ENCODE results near the gene VPREB1.

GRCh38 chr22:22245256-22245909 lies 797 bp downstream of the VPREB1 start:
- TF ChIP-seq, protein P1, sequence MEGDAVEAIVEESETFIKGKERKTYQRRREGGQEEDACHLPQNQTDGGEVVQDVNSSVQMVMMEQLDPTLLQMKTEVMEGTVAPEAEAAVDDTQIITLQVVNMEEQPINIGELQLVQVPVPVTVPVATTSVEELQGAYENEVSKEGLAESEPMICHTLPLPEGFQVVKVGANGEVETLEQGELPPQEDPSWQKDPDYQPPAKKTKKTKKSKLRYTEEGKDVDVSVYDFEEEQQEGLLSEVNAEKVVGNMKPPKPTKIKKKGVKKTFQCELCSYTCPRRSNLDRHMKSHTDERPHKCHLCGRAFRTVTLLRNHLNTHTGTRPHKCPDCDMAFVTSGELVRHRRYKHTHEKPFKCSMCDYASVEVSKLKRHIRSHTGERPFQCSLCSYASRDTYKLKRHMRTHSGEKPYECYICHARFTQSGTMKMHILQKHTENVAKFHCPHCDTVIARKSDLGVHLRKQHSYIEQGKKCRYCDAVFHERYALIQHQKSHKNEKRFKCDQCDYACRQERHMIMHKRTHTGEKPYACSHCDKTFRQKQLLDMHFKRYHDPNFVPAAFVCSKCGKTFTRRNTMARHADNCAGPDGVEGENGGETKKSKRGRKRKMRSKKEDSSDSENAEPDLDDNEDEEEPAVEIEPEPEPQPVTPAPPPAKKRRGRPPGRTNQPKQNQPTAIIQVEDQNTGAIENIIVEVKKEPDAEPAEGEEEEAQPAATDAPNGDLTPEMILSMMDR (IDR thresholded peaks at IDR 0.05), result no peak
- TF ChIP-seq POLR2A (IDR thresholded peaks at IDR 0.05), result no peak
